H4 (cell line): ENCODE measurements around the gene PROB1. TPM values are rescaled to one million over a fixed set of nuclear protein-coding genes. Genes with fewer than 3 reads are reported as not detected.

Source experiments
- DNase-seq: peaks from one replicate; pipeline ENCODE4 v3.0.0-alpha.2; 2015; ENCODE audit warnings: low spot score
- total RNA-seq: library from RNA; depleted of rRNA; stranded (reverse); fragments of >200 nt; shearing (Covaris generic); gene quantifications from 2 replicates; pipeline ENCODE4 v1.2.3, GENCODE V29; 2014; rRNA removed

PROB1 gene
- total RNA-seq, 1 experiment from 2014 or later: not detected

- peak; percentile 96 for DNase-seq
Observed at GRCh38 chr5:139341689-139342422, 53.0 kb downstream of the PROB1 start, which contains the start of gene PAIP2. PAIP2 (plus strand) TSS chr5:139341854; CDS start chr5:139363785, 21,931 bp downstream.

- DNase-seq: no peak
Observed at GRCh38 chr5:139341187-139341688, 53.7 kb downstream of the PROB1 start.

Other genes with a start within 250 kb of the PROB1 start
- gene SIL1, start 196.7 kb downstream of the PROB1 start, total RNA-seq: 50.9 and 58.1 TPM in 2 replicates
- gene MATR3, start 101.4 kb downstream of the PROB1 start, total RNA-seq: 241 and 248 TPM in 2 replicates
- gene PAIP2, start 53.2 kb downstream of the PROB1 start, total RNA-seq: 66.1 and 71.8 TPM in 2 replicates
- gene SLC23A1, start 11.8 kb downstream of the PROB1 start, total RNA-seq: not detected in 2 replicates
- not detected in 2 replicates for gene MZB1, start 5.2 kb downstream of the PROB1 start, total RNA-seq
- 3.4 and 5.9 TPM in 2 replicates for gene SPATA24, start 9.0 kb upstream of the PROB1 start, total RNA-seq
- gene DNAJC18, start 44.4 kb upstream of the PROB1 start, total RNA-seq: 4.5 and 22.9 TPM in 2 replicates
- gene ECSCR, start 67.6 kb upstream of the PROB1 start, total RNA-seq: 0.10 TPM in 1 of 2 replicates, not detected in the other
- gene SMIM33, start 75.9 kb upstream of the PROB1 start, total RNA-seq: not detected in 2 replicates
- 14.2 and 15.6 TPM in 2 replicates for gene STING1, start 87.7 kb upstream of the PROB1 start, total RNA-seq
- 64.7 and 79.3 TPM in 2 replicates for gene UBE2D2, start 166.2 kb upstream of the PROB1 start, total RNA-seq